Stimulated activated CD4-positive, alpha-beta T cell treated with anti-CD3 and anti-CD28 coated beads, Interleukin-1b, Interleukin-23, amount 100 ng/mL, for 4 hours (primary cell): ENCODE results near the gene TBCEL.
"Not testable (repeated sequence)": the region's sequence is repeated elsewhere in the genome, so short reads cannot be mapped to it uniquely, and the experiment has no call there.

Experiments
- DNase-seq, 2 donors: peaks; one replicate each; pipeline ENCODE4 v3.0.0-alpha.2; 2020; ENCODE audit warnings: low read depth in 2 of 2

TBCEL gene

DNA sequence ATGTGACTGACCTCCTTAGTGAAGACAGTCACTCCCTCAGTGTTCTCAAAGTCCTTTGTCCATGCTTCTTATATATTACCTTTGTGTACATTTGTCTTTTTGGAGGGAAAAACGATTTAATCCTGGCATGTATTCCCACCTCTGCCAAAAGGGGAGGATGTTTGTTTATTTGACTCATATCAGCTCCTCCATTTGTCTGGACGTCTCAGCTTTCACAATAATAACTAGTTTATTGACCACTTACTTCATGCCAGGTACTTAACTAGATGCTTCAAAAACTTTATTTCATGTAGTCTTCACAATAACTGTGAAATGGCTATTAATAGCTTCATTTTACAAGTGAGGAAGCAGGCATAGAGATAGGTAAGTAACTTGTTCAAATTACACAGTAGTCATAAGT lies 5.3 kb downstream of the TBCEL start:
- DNase-seq, result no peak

GRCh38 chr11:121029813-121030445 lies 6.0 kb downstream of the TBCEL start:
- DNase-seq, result no peak

- no peak for DNase-seq
Observed at GRCh38 chr11:121031167-121031566, 7.3 kb downstream of the TBCEL start.

GRCh38 chr11:121031648-121032047 lies 7.7 kb downstream of the TBCEL start:
- DNase-seq, result not testable (repeated sequence)

DNA sequence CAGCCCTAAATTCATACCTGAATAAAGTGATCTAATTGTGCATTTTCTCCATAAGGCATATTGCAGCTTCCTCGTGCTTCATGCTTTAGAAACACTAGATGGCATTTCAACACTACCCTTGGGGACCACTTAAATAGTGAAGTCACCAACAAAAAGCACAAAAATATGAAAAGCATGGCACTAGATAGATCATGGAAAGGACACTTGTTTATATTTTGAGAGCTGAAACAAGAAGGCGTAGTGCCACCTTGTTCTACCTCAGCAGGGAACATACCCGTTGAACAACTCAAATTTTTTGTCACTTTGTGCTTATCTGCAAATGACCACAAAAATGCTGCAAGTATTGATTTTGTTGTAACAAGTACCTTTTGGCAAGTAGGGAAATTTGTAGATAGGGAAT lies 8.6 kb downstream of the TBCEL start:
- DNase-seq, result no peak

DNA sequence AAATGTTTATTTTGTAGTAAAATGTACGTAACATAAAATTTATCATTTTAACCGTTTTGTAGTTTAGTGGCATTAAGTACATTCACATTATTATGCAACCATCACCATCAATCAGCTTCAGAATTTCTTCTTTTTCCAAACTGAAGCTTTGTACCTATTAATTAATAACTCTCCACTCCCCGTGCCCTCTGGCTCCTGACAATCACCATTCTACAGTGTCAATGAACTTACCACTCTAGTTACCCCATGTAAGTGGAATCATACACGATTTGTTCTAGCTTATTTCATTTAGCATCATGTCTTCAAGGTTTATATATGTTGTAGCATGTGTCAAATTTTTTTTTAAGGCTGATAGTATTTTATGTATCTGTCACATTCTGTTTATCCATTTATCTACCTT lies 9.7 kb downstream of the TBCEL start:
- no peak for DNase-seq

DNA sequence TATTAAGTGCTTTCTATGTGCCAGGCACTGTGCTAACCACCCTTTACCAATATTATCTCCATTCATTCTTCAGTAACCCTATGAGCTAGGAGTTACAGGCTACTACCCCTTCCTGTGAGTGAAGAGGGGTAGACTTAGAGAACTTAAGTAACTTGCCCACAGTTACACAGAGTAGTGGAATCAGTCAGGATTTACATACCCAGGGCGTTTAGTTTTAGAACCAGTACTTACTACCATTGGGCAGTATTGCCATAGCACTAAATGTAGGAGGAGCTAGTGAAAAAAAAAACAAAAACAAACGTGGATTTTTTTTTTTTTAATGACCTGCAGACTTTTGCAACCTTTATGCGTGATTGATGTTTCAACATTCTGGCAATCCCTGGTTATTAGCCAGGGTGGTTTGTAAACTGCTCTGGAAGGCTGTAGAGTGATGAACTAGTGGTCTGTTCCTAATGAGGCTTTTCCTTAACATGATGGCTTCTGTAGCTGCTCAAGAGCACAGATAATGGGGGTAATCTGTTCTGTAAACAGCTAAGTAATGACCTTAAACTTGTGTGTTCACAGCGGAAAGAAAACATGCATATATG lies 11.4 kb downstream of the TBCEL start:
- DNase-seq, result no peak

- DNase-seq, result no peak
Observed at GRCh38 chr11:121035780-121036179, 11.9 kb downstream of the TBCEL start.

DNA sequence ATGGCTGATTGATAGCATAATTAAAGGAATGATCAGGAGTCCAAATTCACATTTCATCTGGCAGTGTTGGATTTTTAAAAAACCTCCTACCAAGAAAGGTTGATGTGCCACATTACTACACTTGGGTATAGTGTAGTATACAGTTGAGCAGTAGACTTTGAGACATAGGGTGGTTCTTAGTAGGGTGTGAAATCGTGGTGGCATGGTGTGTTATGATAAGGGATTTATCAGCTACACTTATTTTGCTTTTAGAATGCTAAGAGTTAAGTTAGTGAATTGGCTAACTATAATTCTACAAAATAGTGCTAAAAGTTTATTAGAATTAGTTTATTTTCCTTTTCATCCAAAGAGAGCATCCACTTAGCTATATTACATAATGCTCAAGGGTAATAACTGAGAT lies 13.1 kb downstream of the TBCEL start:
- DNase-seq, result no peak

DNA sequence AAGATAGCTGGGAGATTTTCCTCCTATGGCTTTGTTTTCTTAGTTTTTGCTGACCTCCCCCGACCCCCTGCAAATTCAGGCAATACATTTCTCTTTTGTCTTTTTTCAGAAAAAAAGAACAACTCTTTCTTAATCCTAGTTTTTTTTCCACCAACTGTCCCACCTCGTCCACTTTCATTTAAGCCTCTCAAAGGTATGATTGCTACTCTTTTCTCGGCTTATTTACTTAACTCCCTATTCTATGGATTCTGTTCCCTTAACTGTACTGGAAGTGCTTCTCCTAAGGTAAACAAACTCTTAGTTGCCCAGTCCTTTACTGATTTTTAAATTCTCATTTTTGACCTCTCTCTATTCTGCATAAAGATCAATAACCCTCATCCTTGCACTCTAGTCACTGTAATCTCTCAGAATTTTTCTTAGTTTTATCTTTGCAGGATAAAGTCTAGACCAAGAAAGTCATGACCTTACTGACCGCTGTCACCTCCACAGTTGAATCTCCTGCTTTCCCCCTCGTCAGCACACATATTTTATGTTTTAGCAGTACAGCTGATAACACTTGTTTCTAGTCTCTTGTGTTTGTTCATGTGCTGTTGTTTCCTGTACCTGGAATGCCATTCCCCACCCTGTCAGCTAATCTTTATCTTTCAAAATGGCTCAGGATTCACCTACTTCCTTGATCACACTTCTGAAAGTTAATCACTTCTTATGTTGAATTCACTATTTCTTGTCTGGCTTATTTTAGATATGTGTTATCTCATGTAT lies 14.9 kb downstream of the TBCEL start:
- DNase-seq, result no peak

- DNase-seq, result no peak
Observed at GRCh38 chr11:121039971-121040613, 16.2 kb downstream of the TBCEL start.

DNA sequence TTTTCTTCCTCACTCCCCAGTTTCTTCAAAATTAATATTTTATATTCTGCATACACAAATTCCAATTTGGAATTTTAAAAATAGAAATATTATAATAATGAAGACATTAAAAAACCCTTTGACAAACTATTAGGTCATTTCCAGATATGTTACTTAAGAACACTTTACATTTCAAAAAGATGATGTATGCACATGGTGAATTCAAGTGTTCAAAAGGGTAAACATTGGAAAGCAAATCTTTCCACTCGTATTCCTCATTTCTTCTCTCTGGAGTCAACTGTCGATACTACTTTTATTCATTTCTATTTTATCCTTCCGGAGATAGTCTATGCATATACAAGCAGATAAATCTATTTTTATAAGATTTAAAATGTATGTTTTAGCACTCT lies 16.7 kb downstream of the TBCEL start:
- DNase-seq, result no peak

DNA sequence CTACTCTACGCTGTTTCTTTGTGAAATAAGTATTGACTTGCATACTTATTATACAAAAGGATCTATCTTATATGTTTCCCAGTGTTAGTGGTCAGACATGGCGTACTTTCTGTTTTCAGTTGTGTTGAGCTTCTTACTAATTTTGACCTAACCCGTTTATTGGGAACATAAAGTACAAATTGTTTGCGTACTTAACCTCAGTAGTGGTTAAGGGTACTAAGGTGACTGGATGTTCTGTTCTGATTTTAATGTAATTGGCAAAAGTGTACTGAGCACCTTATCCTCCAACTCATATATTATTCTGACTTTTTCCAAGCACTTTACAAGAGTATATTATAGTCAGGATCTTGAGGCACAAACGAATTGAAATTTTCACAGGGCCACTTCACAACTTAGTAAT lies 17.2 kb downstream of the TBCEL start:
- DNase-seq, result no peak

GRCh38 chr11:121042296-121042695 lies 18.4 kb downstream of the TBCEL start:
- DNase-seq, result no peak

DNA sequence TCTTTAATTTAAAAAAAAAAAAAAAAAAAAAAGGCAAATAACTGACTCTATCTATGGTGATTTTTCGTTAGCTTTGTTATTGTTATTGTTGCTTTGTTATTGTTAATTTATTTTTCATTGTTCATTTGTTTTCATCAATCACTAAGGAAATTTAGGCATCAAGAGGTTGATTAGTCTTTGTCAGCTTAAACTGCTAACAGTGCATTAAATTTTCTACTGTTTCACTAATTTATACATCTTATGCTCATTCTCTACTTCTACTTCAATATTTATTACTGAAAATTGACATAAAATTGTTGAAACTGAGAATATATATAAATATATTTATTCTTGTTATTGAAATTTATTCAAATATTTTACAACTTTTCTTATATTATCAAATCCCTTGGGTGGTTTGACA lies 24.0 kb downstream of the TBCEL start:
- DNase-seq, result no peak

- no peak for DNase-seq
Observed at GRCh38 chr11:121048464-121049233, 24.7 kb downstream of the TBCEL start.

DNA sequence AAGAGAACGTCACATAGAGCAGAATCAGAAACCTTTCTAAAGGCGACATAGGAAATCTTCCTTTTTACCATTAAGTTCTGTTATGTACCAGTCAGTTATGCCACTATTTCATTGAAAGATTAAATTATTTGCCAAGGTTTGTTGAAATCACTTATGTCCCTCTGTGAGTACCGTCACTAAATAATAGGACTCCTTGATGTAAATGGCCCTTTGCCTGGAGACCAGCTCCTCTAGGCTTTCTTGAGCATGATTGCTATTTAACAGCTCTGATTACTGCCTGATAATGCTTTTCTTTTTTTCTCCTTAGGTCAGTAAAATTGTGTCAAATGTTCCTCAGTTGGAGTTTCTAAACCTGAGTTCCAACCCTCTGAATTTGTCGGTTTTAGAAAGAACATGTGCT lies 29.3 kb downstream of the TBCEL start:
- DNase-seq, result no peak

GRCh38 chr11:121054266-121054665 lies 30.4 kb downstream of the TBCEL start:
- no peak for DNase-seq

GRCh38 chr11:121055076-121055475 lies 31.2 kb downstream of the TBCEL start:
- no peak for DNase-seq

GRCh38 chr11:121057922-121058321 lies 34.0 kb downstream of the TBCEL start:
- no peak for DNase-seq

DNA sequence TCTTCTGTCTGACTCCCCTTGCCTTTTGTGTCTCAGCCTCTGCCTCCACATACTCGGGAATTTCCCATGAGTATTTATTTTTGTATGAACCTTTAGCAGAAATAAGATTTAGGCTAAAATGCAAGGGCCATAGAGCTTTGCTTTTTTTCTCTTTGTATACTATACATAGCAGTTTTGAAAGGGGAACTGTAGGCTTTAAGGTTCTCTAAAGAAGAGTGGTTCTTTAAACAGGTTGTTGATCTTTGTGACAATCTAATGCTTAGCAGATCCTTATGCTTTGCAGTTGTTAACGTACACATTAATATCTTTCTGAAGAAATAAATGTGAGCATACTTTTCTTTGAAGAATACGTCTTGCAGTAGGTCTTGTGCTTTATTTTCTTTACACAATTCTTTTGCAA lies 35.0 kb downstream of the TBCEL start:
- no peak for DNase-seq

GRCh38 chr11:121059605-121060004 lies 35.7 kb downstream of the TBCEL start:
- DNase-seq, result no peak
